ENCODE measurements around the gene FBXW8. TPM values are rescaled to one million over a fixed set of nuclear protein-coding genes. Genes with fewer than 3 reads are reported as not detected.

Gene FBXW8
- total RNA-seq, 1 donor from 2014 or later = 9.9 TPM

DNA sequence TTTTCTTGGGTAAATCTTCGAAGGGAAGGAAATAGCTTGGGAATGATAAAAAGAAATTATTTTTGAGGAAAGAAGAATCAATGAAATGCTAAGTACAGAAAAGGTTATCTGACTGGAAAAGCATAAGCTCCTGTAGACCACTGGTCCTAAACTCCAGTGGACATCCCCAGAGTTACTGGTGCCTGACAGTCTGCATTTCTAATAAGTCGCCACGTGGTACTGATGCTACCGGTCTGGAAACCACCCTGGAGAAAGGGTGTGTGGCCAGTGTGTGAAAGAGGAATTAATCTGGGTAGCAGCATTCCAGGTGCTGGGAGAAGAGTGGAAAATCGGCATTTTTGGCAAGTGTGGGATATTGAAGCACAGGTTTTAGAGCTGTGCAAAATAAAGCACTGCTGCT, 73.3 kb downstream of the FBXW8 start:
- intact Hi-C loops (cut with micrococcal nuclease) = no loop called here

DNA sequence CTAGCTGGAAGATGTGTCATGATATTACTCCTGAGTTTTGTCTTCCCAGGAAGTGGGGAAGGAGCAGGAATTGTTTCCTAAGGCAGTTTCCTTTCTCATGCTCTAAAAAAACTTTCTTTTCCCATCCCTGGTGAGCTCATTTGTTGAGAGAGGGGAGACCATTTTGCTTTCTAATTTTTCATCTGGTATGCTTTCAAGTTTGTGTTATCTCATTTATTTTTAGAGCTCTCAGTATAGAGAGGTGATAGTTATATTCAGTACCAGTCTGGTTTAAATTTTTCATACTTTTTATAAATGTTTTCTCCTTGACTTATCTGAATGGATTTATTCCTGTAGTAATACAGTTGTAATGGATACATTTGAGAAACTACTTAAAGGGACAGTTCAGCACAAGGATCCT, 79.6 kb downstream of the FBXW8 start:
- intact Hi-C loops (cut with micrococcal nuclease) = no loop called here

DNA sequence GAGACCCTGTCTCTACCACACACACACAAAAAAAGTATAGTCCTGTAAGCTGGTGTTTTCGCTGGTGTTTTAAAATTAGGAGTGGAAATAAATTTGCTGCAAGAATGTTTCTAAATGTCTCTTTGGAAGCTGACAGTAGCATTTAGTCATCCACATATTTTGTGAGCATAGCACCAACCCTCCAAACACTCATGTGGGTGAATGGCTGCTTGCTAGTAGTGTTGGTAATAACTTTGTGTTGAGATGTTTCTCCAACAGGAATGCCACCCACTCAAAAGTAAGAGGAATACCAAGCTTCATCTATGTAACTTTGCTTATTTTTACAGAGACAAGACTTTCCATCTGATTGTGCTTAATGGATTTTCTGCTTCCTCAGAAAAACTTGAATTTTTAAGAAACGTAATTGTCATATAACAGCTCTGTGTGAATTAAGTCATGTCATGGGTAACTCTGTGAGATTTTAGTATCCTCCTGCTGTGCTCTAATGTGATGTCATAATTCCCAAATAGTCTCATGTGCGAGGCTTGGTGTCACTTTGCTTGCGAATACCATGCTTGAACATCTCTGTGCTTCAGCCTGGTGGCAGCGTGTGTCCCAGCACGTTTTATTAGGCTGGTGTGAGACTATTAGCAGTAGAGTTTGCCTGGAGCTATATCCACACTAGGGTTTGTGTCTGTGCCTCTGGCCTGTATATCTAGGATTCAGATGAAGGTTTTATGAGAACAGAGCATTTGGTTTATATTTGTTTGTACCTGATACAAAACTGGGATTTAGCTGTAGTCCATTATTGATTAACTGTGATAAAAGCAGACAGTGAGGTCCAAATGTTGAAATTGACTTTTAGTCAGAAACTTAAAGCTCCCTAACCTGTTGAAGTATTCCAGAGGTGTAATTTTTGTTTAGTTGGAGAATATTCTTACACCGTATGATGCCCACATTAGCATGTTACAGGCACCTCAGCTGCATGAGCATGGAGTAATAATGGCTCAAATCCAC, 80.5 kb downstream of the FBXW8 start:
- intact Hi-C loops (cut with micrococcal nuclease) = no loop called here

DNA sequence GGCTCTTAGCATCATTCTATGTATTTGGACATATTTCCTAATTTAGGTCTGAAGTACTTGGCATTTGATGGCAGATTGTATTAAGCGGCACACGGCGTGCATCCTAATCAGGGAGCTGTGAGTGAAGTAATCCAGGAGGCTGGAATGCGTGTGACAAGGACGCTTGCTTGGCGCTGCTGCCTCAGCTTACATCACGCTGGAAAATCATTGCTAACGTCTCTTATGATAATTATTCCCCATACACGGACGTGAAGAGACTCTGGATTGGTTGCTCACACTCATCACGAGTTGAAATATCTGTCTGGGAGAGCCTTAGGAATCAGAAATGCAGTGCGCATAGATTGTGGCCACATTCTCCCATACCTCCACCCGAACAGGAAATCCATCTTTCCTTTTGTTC, 85.3 kb downstream of the FBXW8 start:
- intact Hi-C loops (cut with micrococcal nuclease) = no loop called here

- intact Hi-C loops (cut with micrococcal nuclease) = no loop called here
Observed at GRCh38 chr12:116996621-116997020, 85.9 kb downstream of the FBXW8 start.

- intact Hi-C loops (cut with micrococcal nuclease) = no loop called here
Observed at GRCh38 chr12:116999066-116999465, 88.3 kb downstream of the FBXW8 start.

GRCh38 chr12:117000316-117000715, 89.6 kb downstream of the FBXW8 start:
- intact Hi-C loops (cut with micrococcal nuclease) = no loop called here

DNA sequence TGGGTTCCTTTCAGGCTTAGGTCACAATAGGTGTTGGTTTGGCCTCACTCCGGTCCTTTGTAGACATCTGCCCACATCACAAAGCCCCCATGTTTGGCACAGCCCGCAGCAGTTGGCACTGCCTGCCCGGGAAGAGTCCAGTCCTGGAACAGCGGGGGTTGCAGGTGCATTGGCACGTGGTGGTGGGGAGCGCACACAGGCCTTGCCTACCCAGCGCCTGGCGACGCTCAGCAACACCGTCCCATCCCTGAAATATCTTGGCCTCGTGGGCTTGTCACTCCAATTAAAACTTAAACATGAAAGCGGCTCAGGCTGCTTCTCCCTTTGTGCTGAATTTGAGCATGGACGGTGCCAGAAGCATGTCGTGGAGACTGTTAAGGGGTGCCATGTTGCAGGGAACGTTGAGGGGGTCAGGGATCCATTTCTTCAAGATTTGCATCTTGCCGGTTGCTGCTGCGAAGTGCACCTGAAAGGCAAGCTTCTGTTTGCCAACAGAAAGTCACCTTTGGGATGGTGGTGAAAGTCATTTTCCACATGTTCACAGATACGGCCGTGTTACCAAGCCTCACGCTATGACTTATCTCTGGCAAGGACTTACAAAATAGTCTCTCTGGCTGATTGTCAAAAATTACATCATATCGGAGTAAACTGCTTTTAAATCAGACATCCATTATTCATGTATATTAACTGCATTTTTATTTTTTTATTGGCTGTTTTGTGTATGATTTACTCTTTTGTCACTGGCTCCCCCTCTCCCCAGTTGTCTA, 91.5 kb downstream of the FBXW8 start:
- intact Hi-C loops (cut with micrococcal nuclease) = no loop called here

DNA sequence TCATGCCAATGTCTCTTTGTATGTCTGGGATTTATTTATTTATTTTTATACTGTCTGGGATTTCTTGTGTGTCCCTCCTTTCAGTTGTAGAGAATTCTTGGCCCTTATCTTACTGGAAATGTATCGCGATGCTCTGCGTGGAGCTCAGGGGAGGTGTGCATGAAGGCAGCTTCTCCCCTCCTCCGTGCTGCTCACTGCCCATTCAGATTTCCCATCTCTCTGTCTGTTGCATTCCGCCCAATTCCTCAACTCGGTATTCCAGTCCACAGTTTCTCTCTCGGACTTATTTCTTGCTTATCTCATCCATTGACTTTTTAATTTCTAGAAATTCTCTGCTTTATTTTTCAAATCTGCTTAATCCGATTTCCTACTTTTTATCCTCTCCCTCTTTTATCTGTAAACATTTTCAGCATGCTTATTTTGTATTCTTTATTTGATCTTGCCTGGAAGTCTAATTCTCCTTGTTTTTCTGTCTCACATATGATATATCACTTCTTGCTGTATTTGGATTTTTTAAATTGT, 93.2 kb downstream of the FBXW8 start:
- intact Hi-C loops (cut with micrococcal nuclease) = no loop called here

DNA sequence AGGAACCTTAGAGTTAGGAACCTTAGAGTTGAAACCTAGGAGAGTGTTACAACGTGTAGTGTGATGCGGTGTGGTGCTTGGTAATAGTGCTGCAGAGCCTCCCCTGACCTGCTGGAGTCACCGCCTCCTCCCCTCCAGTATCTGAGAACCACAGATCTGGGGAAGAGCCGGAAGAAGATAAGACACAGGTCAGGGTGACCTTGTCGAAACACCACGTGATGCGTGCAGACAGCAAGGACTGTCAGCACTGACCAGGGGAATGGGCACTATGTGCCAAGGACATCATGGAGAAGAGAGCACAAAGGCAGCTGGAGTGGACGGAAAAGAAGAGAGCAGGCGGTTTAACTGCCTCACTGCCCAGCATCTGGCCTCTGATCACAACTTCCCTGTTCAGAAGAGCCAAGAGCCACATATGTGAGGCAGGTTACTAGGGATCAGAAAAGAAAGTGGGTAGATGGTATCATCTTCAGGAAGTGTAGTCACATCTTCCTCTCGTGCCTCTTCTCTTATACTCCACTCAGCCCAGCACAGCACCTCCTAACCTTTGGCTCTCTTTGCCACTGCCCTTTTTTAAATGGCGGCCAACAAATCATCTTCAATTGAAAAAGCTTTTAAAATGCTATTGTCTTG, 94.8 kb downstream of the FBXW8 start:
- intact Hi-C loops (cut with micrococcal nuclease) = no loop called here

- intact Hi-C loops (cut with micrococcal nuclease) = no loop called here
Observed at GRCh38 chr12:117006333-117006732, 95.6 kb downstream of the FBXW8 start.

DNA sequence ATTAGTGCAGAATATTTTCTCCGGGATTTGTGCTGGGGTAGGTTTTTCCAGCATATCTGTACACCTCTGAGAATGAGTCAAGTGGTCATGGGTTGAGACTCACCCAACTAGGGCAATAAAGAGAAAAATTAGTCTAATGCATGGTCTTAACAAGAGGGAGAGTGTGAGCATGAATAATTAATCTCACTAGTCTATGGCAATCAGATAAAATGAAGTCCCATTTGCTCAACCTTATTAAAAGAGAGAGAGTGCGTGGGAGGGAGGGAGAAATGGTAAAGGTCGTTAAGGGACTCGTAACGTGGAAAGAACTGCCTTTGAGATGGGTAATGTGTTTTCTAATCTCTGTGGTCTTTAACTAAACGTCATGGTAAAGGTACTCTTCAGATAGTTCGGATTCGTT, 96.8 kb downstream of the FBXW8 start:
- intact Hi-C loops (cut with micrococcal nuclease) = no loop called here

DNA sequence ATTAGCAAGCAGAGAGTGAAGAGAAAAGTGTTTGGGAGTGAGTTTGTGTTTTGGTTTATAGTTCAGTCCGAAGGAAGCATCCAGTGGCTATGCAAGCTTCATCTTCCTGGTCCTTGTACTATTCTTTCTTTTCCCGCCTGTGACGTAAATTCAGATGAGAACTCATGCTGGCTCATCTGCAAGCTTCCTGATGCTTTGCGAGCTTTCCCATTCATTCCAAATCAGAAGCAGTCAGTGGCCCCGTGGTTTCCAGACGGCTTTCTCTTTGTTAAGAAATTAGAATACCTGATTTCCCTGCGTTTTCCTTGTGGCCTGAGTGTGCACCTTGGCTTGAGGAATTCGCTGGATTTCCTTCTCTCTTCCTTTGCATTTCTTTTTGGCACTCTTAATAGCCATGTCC, 99.0 kb downstream of the FBXW8 start:
- intact Hi-C loops (cut with micrococcal nuclease) = no loop called here

DNA sequence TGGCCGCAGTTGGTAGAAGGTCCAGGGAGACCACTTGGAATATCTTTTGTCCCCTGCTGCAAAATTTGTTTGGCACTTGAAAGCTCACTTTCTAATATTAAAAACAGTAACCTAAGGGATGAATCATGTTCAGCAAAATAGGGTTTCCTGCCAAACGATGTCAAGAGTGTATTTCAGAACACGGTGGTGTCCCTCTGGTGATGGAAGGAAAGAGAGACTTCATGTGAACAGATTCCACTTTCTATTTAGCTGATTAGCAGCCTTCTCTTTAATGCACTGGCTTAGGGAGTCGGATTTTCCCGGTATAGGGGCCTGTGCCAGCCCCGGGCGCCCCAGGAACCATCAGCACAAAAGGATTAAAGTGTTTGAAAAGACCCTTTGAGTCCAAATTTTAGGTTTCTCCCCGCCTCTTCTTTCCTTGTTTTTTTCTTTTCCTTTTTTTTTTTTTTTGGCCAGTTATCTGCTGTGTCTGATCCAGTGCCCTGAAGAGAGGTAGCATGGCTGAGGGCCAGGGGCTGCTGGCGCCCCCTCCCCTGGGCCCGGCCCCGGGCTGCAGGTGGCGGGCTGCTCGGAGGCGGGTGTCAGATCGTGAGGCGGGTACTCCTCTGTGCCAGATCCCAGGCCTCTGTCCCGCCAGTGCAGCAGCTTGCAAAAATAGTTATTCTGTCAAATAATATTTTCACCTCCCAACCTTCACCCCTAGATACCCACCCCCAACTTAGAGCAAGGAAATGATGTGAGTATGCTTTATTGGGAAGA, 100.1 kb downstream of the FBXW8 start:
- intact Hi-C loops (cut with micrococcal nuclease) = no loop called here

DNA sequence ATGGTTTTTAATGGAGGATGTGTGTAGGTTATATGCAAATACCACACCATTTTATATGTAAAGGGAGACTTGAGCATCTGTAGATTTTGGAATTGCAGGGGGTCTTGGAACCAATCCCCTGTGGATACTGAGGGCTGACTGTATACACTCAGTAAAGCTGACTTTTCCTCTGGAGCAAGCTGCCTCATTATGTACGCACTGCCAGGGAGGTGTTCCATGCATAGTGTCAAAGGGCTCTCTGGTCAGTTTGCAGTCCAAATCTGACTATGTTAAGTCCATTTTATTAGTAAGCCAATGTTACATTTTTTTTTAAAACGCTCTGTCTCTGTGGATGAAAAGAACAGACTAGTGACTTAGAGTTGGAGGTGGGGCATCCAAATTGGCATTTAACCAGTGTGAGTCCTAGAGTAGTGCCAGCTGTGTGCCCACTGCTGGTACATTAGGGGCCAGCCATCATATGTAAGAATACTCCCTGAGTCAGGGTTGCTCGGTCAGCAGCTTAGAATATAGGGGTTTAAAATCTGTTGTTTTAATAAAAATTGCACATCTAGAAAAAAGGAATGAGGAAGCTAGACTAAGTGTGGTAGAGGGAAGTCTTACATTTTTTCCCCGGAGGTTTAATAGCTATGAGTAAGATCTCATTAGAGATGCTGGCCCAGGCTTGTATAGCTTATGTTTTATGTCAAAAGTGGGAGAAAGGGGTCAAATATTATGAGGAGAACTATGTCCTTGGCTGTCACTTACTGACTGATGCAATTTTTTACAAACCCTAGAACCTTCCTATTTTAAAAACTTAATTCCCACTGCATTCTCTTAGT, 101.4 kb downstream of the FBXW8 start:
- intact Hi-C loops (cut with micrococcal nuclease) = no loop called here

- intact Hi-C loops (cut with micrococcal nuclease) = no loop called here
Observed at GRCh38 chr12:117013726-117014125, 103.0 kb downstream of the FBXW8 start.

GRCh38 chr12:117014342-117014887, 103.7 kb downstream of the FBXW8 start:
- intact Hi-C loops (cut with micrococcal nuclease) = no loop called here

DNA sequence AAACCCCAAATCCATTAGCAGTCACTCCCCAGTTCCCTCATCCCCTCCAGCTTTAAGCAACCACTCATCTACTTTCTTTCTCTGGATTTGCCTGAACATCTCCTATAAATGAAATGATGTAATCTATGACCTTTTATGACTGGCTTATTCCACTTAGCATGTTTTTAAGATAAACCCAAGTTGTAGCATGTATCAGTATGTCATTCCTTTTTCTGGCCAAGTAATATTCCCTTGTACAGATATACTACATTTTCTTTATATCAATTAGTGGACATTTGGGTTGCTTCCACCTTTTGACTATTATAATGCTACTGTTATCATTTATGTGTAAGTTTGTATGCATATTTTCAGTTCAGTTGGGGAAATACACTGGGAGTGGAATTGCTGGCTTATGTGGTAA, 105.1 kb downstream of the FBXW8 start:
- intact Hi-C loops (cut with micrococcal nuclease) = no loop called here

DNA sequence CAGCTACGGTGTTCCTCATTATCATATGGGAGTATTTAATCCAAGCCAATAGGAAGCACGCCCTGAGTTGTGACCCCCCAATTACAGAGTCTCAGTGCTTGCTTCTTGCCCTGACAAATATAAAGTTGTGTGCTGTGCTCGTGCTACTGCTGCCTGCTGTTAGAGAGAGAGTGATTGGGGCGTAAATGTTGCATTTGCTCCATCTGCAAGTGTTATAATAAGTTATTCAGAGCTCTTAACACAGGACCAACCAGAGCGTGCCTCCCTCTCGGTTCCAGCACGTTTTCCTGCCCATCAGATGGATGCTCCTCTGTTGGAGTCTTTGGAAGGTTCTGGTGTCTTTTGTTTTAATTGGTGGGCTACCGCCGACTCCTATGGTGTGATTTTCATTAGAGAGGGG, 107.1 kb downstream of the FBXW8 start:
- intact Hi-C loops (cut with micrococcal nuclease) = no loop called here

- intact Hi-C loops (cut with micrococcal nuclease) = no loop called here
Observed at GRCh38 chr12:117018276-117018675, 107.5 kb downstream of the FBXW8 start.

Measured in T-helper 1 cell treated with Interleukin-12 subunit alpha and Interleukin-12 subunit beta and Interleukin-4 antibody, amounts not matched to agents 30 ng/mL and 1 ng/mL, for 36 hours (primary cell).